HG03064 (cell line): Measurements from ENCODE around the gene TTC3.
"Not testable (repeated sequence)": the region's sequence is repeated elsewhere in the genome, so short reads cannot be mapped to it uniquely, and the experiment has no call there.

Experiments
- ATAC-seq: cut with Tn5 transposase; IDR thresholded peaks from one replicate; pipeline ENCODE4 v1.9.1; 2021; ENCODE audit warnings: low read depth; ENCODE audit not compliant: unreplicated experiment

Gene TTC3, protein sequence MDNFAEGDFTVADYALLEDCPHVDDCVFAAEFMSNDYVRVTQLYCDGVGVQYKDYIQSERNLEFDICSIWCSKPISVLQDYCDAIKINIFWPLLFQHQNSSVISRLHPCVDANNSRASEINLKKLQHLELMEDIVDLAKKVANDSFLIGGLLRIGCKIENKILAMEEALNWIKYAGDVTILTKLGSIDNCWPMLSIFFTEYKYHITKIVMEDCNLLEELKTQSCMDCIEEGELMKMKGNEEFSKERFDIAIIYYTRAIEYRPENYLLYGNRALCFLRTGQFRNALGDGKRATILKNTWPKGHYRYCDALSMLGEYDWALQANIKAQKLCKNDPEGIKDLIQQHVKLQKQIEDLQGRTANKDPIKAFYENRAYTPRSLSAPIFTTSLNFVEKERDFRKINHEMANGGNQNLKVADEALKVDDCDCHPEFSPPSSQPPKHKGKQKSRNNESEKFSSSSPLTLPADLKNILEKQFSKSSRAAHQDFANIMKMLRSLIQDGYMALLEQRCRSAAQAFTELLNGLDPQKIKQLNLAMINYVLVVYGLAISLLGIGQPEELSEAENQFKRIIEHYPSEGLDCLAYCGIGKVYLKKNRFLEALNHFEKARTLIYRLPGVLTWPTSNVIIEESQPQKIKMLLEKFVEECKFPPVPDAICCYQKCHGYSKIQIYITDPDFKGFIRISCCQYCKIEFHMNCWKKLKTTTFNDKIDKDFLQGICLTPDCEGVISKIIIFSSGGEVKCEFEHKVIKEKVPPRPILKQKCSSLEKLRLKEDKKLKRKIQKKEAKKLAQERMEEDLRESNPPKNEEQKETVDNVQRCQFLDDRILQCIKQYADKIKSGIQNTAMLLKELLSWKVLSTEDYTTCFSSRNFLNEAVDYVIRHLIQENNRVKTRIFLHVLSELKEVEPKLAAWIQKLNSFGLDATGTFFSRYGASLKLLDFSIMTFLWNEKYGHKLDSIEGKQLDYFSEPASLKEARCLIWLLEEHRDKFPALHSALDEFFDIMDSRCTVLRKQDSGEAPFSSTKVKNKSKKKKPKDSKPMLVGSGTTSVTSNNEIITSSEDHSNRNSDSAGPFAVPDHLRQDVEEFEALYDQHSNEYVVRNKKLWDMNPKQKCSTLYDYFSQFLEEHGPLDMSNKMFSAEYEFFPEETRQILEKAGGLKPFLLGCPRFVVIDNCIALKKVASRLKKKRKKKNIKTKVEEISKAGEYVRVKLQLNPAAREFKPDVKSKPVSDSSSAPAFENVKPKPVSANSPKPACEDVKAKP (N-terminal part only)

DNA sequence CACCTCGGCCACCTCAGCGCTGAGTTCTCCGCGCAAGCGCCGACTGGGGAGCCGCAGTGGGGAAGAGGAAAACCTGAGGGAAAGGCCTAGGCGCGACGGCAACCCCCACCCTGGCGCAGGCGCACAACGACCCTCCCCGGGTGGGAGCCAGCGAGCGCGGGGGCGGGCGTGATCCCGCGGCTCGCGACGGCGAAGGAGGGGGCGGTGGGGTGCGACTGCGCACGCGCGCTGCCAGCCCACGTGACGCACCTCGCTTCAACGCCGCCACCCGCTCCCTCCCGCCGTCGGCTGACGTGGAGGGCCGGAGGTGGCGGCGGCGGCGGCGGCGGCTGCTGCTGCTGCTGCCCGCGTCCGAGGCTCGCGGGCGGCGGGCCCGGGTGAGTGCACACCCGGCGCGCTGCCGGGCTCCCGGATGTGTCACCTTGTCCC is at the start of gene TTC3, which contains the start of gene PIGP:
TTC3 (plus strand) TSS at position 267 of the 429 bp plus-strand sequence. CDS start 14,004 bp downstream, outside the sequence.
PIGP (minus strand) TSS at position 84 of the 429 bp plus-strand sequence. CDS start 556 bp downstream, outside the sequence.
- peak; percentile 68 for ATAC-seq

DNA sequence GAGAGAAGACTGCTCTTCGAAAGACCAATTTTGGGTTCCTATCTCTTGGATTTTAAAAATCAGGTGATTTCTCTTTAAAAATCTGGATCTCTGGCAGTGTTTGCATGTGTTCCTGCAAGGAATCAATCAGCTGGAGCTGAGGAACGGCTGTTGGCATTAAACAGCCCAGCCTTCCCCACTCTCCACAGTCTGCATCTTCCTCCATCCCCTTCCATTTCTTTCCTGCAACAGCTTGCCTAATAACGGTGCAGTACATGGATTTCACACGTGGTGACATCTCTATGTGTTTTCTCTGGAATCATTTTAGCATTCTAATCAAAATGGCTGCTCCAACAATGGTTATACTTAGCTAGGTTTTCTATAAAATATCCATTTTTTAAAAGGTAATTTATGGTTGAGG is 46.6 kb upstream of the TTC3 start:
- ATAC-seq = no peak

DNA sequence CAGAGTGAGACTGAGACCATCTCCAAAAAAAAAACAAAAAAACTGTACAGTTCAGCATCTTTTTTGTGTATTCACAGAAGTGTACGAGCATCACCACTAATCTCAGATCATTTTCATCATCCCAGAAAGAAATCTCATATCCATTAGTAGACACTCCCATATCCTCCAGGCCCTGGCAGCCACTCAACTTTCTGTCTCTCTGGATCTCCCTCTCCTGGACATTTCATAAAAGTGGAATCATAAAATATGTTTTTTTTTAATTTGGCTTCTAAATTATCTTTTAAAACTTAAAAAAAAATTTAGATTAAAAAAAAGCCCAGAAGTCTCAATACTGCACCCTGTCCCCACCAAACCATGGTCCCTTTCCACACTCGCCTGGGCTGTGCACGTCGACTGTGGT is 44.5 kb upstream of the TTC3 start:
- no peak for ATAC-seq

DNA sequence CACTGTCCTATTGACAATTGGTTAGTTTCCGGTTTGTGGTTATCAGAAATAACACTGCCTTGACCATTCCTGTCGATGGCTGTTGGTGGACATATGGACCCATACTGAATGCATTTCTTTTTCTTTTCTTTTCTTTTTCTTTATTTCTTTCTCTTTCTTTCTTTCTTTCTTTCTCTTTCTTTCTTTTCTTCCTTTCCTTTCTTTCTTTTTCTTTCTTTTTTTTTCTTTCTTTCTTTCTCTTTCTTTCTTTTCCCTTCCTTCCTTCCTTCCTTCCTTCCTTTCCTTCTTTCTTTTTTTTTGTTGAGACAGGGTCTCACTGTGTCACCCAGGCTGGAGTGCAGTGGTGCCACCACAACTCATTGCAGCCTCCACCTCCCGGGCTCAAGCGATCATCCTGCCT is 42.2 kb upstream of the TTC3 start:
- ATAC-seq = no peak

DNA sequence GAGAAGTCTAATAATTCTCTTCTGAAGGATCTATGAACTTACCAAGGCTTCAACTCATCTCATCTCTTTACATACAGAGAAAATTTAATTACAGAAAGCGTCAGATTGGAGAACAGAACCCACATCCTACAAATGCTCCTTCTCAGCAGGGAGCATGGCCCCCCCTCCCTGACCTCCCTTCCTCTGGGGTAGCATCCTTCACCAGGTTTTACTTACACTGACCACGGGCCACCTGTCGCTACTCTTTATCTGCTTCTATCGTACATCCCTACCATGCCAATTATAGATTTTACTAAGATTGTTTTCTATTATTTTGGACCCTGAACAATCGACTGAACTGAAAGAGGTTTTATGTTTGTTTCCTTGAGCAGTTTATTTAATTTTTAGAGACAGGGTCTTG is 40.8 kb upstream of the TTC3 start:
- ATAC-seq = no peak

DNA sequence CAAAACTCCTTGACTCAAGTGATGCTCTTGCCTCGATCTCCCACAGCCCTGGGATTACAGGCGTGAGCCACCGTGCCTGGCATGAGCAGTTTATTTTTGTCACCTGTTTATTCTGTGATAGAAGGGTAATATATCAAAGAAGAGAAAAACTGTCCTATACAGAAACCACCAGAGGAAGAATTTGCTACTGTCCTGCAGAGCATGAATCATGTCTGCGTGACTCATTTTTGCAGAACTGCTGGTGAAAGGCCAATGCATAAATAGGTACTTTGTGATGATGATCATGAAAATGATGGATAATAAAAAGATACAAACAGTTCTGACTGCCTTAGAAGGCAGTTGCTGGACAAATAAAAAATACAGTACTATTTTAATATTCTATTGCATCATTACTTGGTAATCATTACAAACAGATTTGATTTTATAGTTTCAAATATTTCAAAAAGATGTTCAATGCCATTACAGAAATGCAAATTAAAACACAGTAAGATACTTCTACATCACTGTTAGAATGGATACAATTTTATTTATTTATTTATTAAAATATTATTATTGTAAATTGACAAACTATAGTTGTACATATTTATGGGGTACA is 40.1 kb upstream of the TTC3 start:
- ATAC-seq = no peak

DNA sequence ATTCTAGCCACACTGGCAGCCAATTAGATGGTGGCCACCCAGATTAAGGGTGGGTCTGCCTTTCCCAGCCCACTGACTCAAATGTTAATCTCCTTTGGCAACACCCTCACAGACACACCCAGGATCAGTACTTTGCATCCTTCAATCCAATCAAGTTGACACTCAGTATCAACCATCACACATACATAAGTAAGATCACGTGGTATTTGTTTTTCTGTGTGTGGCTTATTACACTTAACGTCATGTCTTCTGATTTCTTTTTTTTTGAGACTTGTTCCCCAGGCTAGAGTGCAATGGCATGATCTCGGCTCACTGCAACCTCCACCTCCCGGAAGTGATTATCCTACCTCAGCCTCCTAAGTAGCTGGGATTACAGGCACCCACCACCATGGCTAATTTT is 38.7 kb upstream of the TTC3 start:
- ATAC-seq = not testable (repeated sequence)

DNA sequence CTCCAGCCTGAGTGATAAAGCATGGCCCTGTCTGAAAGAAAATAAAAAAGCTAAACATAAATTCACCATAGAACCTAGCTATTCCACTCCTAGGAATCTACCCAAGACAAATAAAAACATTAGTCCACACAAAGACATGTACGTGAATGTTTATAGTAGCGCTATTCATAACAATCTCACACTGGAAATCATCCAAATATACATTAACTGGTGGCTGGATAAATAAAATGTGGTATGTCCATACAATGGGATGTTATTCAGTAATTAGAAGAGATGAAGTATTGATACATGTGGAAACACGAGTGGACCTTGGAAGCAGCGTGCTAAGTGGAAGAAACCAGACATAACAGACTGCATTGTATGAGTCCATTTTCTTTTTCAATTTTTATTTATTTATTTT is 36.9 kb upstream of the TTC3 start:
- no peak for ATAC-seq

DNA sequence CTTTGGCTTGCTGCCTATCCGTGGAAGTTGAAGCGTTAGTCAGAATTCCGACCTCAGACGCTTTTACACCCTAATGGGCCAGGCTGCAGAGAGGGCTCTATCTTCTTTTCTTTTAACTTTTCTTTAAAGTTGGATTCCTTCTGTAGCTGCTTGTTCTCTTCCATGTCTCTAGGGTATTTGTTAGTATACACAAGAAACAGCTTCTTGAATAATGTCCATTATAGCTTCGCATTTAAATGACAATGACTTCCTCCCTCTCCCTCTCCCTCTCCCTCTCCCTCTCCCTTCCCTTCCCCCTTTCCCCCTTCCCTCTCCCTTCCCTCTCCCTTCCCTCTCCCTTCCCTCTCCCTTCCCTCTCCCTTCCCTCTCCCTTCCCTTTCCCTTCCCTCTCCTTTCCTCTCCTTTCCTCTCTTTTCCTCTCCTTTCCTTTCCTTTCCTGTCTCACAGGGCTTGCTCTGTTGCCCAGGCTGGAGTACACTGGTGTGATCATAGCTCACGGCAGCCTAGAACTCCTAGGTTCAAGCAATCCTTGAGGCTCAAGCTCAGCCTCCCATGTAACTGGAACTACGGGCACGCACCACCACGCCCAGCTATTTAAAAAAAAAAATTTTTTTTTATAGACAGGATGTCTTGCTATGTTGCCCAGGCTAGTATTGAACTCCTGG is 33.5 kb upstream of the TTC3 start:
- no peak for ATAC-seq

DNA sequence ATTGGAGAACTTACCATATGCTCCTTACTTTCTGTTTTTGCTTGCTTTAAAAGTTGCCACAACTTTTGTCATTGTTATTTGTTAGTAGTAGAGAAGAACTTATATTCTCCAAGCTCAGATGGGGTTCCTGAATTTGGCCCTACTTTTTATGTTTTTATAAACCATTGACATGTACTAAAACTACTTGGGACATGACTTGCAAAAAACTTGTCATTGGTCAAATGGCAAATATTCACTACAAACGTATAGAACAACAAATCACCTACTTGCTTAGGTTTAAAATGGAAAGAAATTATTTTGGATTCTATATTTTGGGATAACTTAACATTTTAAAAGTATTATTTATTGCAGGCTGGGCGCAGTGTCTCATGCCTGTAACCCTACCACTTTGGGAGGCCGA is 32.8 kb upstream of the TTC3 start:
- ATAC-seq = no peak

DNA sequence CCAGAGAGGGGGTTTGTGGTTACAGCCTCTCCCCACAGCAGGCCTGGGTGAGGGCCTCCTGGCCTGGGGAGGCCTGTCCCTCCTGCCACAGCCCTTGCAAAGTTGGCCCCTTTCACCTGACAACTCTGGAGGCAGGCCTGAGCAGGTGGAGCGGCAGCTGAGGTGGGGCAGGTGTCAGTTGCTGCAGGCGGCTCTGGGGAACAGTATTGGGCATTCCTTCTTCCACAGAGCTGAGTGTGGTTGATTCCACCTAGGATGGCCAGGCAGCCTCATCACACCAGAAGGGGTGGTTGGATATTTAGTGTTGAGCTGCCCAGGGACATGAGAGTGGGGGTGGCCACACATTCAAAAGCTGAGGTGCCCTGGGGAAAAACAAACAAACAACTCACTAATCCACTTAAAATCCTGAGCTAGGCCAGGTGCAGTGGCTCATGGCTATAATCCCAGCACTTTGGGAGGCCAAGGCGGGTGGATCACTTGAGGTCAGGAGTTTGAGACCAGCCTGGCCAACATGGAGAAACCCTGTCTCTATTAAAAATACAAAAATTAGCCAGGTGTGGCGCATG is 31.3 kb upstream of the TTC3 start:
- no peak for ATAC-seq

DNA sequence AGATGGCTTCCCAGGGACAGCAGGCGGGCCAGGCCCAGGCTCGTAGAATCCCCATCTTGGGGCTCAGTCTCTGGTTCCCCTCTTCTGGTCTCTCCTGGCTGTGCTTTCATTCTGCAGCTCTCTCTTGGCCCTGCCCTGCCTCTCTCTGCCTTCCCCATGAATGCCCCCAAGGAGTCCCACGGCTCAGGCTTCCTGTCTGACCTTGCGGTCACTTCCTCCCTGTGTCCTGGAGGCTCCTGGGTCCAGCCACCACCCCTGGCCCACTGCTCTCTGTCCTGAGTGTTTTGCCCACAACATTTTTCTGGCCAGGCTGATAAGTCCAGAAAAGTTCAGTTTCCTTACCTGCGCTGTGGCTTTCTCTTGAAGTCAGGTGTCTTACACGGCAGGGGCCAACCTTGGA is 29.2 kb upstream of the TTC3 start:
- no peak for ATAC-seq

DNA sequence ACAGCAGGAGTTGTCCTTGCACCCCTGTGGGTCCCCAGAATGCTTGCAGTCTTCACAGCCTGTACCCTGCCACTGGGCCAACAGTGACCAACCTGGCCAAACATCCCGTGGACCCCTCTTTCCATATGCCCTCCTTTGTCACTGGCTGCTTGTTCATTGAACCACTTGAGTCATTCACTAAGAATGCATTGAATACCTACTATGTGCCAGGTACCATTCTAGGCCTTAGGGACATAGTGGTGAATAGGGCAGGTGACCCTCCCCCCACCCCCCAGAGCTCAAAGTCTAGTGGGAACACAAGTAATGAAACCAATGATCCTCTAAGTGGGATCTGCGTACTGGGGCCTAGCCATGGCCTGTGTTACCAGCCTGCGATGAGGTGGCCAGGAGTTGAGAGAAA is 28.4 kb upstream of the TTC3 start:
- ATAC-seq = no peak

DNA sequence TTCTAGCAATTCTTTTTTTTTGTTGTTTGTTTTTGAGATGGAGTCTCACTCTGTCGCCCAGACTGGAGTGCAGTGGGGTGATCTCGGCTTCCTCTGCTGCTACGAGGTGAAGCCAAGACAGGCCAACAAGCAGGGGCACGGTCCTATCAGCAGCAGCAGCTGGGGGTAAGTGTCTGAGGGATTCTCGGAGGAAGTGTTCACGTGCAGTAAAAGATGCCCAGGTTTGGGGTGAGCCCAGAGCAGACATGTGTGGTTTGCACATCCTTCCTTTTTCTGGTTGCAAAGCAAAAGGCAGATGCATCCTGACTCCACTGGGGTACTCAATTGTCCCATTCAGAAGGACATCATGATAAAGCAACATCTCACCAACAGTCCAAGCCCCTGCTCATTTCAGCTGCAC is 27.9 kb upstream of the TTC3 start:
- no peak for ATAC-seq

DNA sequence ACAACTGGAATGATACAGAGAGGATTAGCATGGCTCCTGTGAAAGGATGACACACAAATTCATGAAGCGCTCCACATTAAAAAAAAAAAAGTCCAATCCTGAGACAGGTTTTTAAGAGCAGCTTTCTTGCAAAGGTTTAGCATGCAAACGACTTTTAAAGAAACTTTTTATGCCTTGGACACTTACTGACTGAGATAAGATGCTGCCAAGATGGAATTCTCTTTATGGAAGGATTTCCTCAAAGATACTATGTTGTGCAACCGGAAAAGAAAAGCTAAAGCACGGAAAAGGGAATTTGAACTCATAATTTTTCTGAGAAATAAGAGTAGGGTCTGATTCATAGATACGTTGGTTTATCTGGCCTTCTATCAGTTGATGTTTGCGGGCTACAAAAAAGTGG is 27.5 kb upstream of the TTC3 start:
- ATAC-seq = no peak

DNA sequence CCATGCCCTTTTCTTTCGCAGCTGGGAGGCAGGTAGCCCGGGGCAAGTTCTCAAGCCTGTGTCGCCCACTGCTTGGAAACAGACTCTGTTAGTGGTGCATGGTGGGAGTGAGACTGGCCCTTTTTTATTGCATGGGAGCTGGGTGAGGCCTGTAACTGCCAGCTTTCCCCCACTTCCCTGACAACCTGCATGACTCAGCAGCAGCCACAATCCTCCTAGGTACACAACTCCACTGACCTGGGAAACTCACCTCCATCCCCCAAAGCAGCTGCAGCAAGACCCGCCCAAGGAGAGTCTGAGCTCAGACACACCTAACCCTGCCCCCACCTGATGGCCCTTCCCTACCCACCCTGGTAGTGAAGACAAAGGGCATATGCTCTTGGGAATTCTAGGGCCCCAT is 26.0 kb upstream of the TTC3 start:
- ATAC-seq = no peak

DNA sequence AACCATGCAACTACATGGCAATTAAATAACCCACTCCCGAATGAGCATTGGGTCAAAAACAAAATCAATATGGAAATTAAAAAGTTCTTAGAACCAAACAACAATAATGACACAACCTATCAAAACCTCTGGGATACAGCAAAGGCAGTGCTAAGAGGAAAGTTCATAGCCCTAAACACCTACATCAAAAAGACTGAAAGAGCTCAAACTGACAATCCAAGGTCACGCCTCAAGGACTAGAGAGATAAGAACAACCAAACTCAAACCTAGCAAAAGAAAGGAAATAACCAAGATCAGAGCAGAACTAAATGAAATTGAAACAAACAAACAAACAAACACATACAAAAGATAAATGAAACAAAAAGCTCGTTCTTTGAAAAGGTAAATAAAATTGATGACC is 23.3 kb upstream of the TTC3 start:
- ATAC-seq = not testable (repeated sequence)

DNA sequence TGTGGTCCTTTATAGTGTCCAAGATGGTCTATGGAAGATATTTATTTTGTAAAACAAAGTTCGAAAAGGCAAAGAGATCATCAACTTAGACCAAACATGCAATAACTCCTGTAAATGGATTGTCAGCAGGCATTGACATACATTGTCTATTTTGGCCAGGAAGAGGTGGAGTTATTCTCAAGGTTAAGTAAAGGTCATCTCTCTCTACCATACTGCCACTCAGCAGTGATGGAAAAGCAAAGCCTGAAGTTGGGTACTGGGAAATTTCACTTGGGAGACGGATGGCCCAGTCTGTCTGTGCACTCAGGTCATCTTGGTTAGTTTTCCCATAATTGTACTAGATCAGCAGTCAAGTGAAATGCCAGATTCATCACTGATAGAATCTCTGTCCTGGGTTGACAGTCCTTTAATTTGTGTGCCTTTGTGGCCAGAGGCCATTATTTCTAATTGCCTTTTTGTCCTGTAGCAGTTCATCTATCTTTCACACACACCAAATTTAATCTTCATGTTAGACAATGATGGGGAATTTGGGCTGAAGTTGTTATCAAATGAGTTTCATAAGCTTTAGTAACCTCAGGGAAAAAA is 17.7 kb upstream of the TTC3 start:
- no peak for ATAC-seq

DNA sequence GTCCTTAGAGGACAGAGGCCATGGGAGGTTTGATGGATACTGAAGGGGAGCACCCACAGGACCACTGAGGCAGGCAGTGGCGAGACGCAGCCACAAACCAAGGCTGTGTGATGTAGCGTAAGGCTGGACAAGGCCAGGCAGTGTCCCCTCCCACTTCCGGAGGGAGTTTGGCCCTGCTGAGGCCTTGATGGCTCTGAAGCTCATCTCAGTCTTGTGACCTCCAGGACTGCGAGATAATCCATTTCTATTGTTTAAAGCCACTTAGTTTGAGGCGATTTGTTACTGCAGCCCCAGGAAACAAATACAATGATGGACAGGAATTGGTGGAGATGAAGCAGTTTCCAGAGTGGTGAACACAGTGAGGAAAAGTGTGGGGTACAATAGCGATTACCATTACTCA is 15.4 kb upstream of the TTC3 start:
- no peak for ATAC-seq
